T-helper 1 cell (primary cell): ENCODE results near the gene GOLGA6L24.
"Not testable (repeated sequence)": the region's sequence is repeated elsewhere in the genome, so short reads cannot be mapped to it uniquely, and the experiment has no call there.

Experiments
- DNase-seq, 5 donors: peaks; one replicate each; pipeline ENCODE4 v3.0.0-alpha.2; 2012 to 2020
- total RNA-seq, 4 donors: gene quantifications; one replicate each; lab custom pipeline; 2026; lab: John Stamatoyannopoulos, UW

Gene GOLGA6L24, protein sequence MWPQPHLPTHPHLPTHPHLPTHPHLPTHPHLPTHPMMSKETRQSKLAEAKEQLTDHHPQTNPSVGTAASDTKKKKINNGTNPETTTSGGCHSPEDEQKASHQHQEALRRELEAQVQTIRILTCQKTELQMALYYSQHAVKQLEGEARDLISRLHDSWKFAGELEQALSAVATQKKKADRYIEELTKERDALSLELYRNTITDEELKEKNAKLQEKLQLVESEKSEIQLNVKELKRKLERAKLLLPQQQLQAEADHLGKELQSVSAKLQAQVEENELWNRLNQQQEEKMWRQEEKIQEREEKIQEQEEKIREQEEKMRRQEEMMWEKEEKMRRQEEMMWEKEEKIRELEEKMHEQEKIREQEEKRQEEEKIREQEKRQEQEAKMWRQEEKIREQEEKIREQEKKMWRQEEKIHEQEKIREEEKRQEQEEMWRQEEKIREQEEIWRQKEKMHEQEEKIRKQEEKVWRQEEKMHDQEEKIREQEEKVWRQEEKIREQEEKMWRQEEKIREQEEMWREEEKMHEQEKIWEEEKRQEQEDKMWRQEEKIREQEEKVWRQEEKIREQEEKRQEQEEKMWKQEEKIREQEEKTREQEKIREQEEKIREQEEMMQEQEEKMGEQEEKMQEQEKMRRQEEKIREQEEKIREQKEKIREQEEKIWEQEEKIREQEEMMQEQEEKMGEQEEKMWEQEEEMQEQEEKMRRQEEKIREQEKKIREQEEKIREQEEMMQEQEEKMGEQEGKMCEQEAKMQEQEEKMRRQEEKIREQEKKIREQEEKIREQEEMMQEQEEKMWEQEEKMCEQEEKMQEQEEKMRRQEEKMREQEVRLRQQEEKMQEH
- total RNA-seq = 0 reads per million in 4 donors

DNA sequence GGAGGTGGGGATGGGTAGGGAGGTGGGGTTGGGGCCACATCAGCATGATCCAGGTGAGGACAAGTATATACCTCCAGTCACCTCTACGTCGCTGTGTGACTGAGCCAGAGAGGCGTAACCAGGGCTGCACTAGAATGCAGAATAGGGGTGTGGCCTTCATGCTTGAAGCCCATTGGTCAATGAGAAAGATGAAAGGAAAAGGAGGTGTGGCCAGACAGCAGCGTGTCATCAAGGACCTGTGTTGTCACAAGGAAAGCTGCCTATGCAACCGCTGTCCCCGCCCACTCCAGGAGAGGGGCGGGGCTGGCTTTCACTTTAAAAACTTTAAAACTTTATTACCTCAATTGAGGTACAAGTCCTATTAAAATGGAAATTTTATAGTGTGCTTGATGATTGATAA lies at the start of gene GOLGA6L24:
Gene GOLGA6L24, minus strand, starts transcription at position 101 of the 400 bp plus-strand sequence. Its CDS starts 61 bp downstream, at position 40.
- DNase-seq = not testable (repeated sequence)

DNA sequence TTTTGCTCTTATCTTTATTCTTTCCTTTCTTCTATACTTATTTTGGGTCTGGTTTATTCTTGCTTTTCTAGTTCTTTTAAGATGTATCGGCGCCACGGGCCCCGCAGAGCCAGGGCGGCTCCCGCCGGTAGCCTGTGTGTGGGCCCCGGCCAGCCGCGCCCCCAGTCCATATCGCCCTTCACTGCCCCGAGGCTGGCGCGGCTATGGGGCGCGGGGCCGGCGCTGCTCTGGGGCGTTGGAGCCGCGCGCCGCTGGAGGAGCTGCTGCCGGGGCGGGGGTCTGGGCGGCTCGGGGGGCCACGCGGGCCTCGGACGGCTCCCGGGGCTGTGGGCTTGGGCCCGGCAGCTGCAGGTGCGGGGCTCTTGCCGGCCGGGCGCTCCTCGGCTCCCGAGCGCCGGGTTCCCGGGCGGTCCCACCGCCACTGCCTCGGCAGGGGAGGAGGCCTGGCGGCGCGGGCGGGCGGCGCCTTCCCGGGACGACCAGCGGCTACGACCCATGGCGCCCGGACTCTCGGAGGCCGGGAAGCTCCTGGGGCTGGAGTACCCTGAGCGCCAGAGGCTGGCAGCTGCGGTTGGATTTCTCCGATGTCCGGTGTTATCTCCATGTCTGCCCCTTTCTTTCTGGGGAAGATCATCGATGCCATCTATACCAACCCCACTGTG lies 45.0 kb upstream of the GOLGA6L24 start:
- DNase-seq = not testable (repeated sequence)

DNA sequence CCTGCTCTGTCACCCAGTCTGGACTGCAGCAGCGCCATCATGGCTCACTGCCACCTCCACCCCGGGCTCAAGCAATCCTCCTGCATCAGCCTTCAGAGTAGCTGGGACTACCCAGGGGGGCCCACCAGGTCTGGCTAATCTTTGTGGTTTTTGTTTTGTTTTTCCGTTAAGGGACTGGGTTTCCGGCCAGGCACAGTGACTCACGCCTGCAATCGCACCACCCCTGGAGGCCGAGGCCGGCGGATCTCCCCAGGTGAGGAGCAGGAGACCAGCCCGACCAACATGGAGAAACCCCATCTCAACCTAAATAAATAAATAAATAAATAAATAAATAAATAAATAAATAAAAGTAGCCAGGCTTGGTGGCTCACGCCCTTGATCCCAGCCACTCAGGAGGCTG lies 38.1 kb upstream of the GOLGA6L24 start:
- not testable (repeated sequence) for DNase-seq

DNA sequence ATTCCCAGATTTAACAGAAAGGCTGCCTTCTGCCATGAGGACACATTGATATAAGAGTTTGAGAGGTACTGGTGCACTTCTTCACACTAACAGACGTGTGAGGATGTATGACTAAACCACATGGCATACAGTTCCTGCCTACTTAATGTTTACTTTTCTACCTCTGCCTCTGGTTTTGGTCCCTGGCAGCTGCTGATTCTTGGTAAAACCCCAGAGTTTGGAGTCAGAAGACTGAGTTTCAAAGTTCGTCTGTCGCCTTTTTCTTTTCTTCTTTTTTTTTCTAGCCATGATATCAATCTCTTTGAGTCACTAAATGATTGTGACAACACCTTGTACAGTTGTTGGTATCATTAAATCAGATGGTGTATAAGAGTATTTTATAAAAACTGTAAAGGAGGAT lies 22.2 kb upstream of the GOLGA6L24 start:
- DNase-seq = not testable (repeated sequence)

DNA sequence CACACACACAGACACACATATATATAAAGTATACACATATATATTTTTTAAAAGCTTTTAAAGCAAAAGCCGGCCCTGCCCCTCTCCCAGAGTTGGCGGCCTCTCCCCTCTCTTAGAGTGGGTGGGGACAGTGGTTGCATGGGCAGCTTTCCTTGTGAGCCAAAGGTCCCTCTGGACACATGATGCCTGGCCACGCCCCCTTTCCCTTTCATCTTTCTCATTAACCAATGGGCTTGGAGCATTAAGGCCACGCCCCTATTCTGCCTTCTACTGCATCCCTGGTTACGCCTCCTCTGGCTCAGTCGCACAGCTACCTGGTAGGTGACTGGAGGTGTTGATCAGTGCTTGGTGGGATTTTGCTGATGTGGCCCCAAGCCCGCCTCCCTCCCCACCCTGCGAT lies 20.5 kb upstream of the GOLGA6L24 start, which contains the start of gene GOLGA8F:
Gene GOLGA8F, plus strand, starts transcription at position 301 of the 400 bp plus-strand sequence. Its CDS starts 98 bp downstream, at position 399.
- not testable (repeated sequence) for DNase-seq

DNA sequence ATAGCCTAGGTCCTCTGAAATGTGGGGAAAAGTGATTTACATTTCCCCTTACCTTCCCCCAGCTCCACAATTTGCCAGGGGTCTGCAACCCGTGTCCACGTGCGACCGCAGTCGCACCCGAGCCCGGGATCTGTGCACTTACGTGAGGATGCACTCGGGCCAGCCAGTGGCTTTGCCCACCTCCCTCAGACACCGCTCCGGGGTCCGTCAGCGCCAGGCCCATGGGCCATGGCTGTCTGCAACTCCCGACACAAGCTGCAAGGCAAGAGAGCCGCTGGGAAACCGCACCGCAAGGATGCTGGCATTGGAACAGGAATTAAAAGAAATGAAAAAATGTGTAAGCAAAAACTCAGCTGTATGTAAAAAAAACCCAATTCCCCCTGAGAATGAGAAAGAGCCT lies 7.6 kb upstream of the GOLGA6L24 start:
- DNase-seq = not testable (repeated sequence)

DNA sequence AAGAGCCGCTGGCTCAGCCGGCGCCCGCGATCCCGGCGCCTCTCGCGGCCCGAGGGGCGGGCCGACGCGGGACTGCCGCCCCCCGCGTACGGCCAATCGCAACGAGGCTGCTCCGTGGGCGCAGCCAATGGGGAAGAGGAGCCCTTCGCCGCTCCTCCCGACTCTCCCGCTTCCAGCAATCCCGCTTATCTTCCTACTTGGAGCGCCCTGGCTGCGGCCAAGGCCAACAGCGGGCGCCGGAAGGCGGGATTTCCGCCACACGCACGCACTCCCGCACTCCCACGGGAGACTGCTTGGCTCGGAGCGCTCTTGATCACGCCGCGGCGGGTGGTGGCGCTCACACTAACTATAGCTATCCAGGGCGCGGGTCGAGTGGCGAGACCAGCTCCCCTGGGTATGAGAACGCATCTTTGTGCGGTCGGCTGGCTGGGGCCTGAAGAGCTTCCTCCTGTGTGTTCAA lies 35.7 kb downstream of the GOLGA6L24 start, which contains the start of gene HERC2:
Gene HERC2, minus strand, starts transcription at position 51 of the 460 bp plus-strand sequence. CDS start 746 bp downstream, outside the sequence.
- not testable (repeated sequence) for DNase-seq

DNA sequence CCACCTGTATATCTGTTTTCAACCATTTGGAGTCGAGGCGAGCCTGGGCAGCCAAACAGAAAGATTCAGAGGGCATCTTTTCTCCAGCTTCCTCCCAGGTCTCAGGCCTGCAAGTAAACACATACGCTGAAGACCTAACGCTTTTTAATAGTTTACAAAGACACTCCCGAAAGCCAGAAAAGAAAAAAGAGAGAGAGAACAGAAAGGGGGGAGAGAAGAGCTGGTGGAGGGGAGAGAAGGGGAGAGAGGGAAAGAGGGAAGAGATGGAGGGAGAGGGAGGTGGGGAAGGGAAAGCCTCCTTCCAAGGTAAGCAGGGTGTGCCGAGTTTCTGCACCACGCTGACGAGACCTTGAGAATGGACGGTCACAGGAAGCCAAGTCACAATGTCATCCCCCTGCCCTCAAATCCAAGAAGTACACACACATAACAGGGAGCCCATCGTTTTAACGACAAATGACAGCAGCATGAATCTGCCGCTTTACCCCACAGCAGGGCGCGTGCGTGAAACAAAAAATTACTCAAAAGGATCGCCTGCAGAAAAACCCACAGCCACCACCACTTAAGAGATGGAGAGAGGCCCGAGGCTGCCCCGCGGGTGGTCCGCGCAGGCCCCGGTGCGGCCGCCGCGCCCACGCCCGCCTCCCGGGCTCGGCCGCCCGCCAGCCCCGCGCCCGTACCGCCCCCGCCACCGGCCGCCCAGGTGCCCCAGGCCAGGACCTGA lies 36.4 kb downstream of the GOLGA6L24 start:
- DNase-seq = peak in 1 of 5 donors; percentile 3

DNA sequence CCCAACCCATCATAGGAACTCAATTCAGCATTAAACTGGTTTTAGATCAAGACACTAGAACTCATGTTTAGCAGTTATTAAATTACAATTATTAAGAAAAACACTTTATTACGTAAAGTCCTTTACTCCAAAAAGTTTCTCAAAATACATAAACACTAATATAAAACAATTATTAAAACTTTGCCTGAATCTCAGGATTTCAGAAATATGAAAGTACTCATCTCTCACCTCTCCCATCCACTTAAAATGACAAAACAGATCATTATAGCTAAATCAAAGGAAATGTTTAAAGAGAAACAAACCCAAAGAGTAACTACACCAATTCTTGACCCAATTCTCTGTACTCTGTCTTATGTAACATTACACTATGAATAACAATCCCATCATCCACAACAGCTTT lies 38.2 kb downstream of the GOLGA6L24 start:
- not testable (repeated sequence) for DNase-seq

DNA sequence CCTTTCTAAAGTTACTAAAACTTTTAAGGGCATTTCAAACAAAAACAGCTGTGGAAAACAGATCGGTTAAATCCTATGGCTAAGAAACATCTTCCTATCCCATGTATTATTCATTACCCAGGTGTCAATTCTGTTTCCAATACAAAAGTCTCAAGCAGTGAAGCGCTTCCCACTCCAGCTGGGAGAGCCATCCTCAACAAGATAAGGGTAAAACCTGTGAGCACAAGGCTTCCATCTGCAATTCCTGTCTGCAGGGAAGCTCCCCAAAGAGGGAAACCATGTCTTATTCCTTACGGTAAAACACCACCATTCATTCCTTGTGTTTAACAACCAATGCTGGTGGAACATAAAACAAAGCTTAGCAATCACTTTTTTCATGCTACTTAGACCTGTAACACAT lies 39.1 kb downstream of the GOLGA6L24 start:
- not testable (repeated sequence) for DNase-seq

DNA sequence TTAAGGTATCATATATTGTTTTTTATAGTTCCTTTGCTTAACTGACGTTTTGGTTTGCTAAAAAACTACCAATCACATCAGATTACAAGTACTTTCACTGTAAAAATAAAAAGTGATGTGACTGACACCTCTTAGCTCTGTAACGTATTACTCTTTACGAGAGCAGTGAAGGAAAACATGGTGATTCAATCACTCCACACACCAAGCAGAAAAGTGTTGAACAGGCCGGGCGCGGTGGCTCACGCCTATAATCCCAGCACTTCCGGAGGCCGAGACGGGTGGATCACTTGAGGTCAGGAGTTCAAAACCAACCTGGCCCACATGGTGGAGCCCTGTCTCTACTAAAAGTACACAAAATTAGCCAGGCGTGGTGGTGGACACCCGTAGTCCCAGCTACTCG lies 39.8 kb downstream of the GOLGA6L24 start:
- not testable (repeated sequence) for DNase-seq

DNA sequence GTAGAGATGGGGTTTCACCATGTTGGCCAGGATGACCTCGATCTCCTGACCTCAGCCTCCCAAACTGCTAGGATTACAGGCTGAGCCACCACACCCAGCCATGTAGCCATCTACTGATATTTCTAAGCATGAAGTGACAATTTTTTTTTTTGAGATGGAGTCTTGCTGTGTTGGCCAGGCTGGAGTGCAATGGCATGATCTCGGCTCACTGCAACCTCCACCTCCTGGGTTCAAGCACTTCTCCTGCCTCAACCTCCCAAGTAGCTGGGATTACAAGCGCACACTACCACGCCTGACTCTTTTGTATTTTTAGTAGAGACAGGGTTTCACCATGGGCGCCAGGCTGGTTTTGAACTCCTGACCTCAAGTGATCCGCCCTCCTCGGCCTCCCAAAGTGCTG lies 40.9 kb downstream of the GOLGA6L24 start:
- DNase-seq = not testable (repeated sequence)

DNA sequence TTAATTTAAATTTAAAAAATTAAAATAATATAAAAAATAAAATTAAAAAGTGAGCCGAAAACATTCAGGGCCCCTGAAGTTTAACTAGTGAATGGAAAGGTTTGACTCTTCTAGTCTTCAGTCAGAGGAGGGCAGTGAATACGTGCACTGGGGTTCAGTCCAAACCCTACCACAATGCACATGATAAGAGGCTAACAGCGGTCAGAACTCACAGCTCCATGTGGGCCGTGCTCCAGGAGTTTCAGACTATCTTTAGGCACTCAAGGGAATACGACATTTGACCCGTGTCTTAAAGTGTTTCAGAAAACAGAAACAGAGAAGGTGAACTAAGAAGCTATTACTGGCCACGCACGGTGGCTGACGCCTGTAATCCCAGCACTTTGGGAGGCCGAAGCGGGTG lies 47.4 kb downstream of the GOLGA6L24 start:
- DNase-seq = not testable (repeated sequence)

DNA sequence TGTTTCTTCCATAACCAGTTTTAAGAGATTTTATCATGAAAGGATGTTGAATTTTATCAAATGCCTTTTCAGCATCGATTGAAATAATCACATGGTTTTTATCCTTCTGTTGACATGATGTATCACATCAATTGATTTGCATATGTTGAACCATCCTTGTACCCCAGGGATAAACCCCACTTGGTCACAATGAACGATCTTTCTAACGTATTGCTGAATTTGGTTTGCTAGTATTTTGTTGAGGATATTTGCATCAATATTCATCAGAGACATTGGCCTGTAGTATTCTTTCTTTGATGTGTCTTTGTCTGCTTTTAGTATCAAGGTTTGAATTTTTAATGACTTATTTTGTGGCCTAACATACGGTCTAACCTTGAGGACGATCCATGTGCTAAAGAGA lies 49.2 kb downstream of the GOLGA6L24 start:
- DNase-seq = not testable (repeated sequence)
